ENCODE results near the gene ZNF512. TPM values are rescaled to one million over a fixed set of nuclear protein-coding genes. Genes with fewer than 3 reads are reported as not detected.
A peak's percentile ranks its signal among the peaks of the same experiment; 100 is the strongest.
"Not testable (repeated sequence)": the region's sequence is repeated elsewhere in the genome, so short reads cannot be mapped to it uniquely, and the experiment has no call there.

ZNF512 gene
- total and polyA plus RNA-seq, 4 donors = 12.1 to 41.7 (median 25.3) TPM

DNA sequence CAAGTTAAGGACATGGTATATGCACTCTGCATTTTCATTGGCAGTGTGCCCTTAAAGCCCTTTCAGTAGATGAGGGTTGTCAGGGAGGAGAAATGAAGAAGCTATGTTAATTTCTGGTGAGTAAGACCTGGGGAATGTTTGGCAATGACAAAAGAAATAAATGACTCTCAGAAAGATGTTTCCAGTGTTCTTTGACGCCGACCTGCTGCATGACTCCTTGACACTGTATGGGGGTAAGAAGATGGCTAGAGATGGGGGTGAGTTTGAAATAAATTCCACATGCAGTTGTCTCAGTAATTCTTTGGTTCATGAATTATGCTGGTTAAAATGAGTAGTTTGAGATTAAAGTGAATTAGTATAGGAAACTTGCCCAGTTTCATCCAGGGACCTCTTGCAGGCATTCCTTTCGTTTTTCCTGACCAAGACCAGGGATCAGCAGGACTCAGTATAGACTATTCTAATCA, 40.1 kb downstream of the ZNF512 start:
- 43 to 62% methylated on average over 3 of the region's 3 CpGs for WGBS, 2 donors
- no peaks in the 10 kb centered on the region for H3K9me3 ChIP-seq (ENCODE audit: control insufficient read depth, low read length)
- no peaks in the 10 kb centered on the region for H3K4me1 ChIP-seq (ENCODE audit: control insufficient read depth in 1 of 2, insufficient read depth in 2 of 2, low read length in 2 of 2)
- DNase-seq (no peak), ATAC-seq (ENCODE audit: low FRiP score) (no peak)
- peaks cover 3 to 5% of the 10 kb centered on the region in 2 donors for H3K36me3 ChIP-seq (ENCODE audit: control insufficient read depth in 1 of 2, insufficient read depth in 2 of 2, low read length in 1 of 2)
- no peaks in the 10 kb centered on the region for H3K27me3 ChIP-seq (ENCODE audit: control insufficient read depth in 1 of 2, insufficient read depth in 2 of 2, low read length in 1 of 2)
- no peak overlapping the region for H3K27ac ChIP-seq (ENCODE audit: low read depth in 1 of 2, low read length in 2 of 2)
- no peak overlapping the region for H3K4me3 ChIP-seq (ENCODE audit: low read length in 2 of 2)
- intact Hi-C loops (cut with DNase I) = loop anchor here in 1 of 2 donors (10.0 kb wide), 1 partner anchor 128 kb away; the partner anchor contains the start of genes FNDC4 and GCKR

GRCh38 chr2:27624943-27625342, 42.1 kb downstream of the ZNF512 start:
- Histone ChIP-seq H3K9me3 (ENCODE audit: control insufficient read depth, low read length) (no peaks in the 10 kb centered on the region), H3K27ac (ENCODE audit: low read depth in 1 of 2, low read length in 2 of 2) (no peak overlapping the region), H3K4me1 (ENCODE audit: control insufficient read depth in 1 of 2, insufficient read depth in 2 of 2, low read length in 2 of 2) (no peaks in the 10 kb centered on the region), H3K36me3 (ENCODE audit: control insufficient read depth in 1 of 2, insufficient read depth in 2 of 2, low read length in 1 of 2) (peaks cover 3 to 5% of the 10 kb centered on the region in 2 donors), H3K27me3 (ENCODE audit: control insufficient read depth in 1 of 2, insufficient read depth in 2 of 2, low read length in 1 of 2) (no peaks in the 10 kb centered on the region), H3K4me3 (ENCODE audit: low read length in 2 of 2) (no peak overlapping the region)
- intact Hi-C loops (cut with DNase I) = loop anchor here in 1 of 2 donors (10.0 kb wide), 1 partner anchor 130 kb away; the partner anchor contains the start of genes FNDC4 and GCKR
- DNase-seq (no peak), ATAC-seq (ENCODE audit: low FRiP score) (no peak)

DNA sequence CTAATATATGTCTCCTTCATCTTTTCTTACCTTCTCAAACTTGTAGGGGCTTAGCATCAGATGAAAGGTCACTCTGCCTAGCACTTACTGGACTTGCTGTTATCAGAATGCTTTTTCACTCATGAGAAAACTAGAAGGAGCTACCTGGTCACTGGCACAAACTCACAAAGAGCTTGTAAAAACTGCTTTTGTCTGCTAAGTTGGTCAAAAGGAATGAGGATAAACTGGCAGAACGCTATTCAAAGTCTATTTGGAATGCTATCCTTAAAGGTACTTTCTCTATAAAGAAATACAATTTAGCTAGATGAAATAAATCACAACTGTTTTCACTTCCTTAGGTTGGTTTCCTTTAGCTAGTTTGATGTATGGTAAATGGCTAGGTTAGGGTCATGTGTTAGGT, 43.5 kb downstream of the ZNF512 start:
- H3K9me3 ChIP-seq (ENCODE audit: control insufficient read depth, low read length); H3K27ac ChIP-seq (ENCODE audit: low read depth in 1 of 2, low read length in 2 of 2); H3K27me3 ChIP-seq (ENCODE audit: control insufficient read depth in 1 of 2, insufficient read depth in 2 of 2, low read length in 1 of 2); H3K4me1 ChIP-seq (ENCODE audit: control insufficient read depth in 1 of 2, insufficient read depth in 2 of 2, low read length in 2 of 2); DNase-seq; H3K36me3 ChIP-seq (ENCODE audit: control insufficient read depth in 1 of 2, insufficient read depth in 2 of 2, low read length in 1 of 2); H3K4me3 ChIP-seq (ENCODE audit: low read length in 2 of 2); ATAC-seq (ENCODE audit: low FRiP score): not testable (repeated sequence)
- WGBS, 2 donors = 86 to 97% methylated on average over 1 of the region's 1 CpG
- intact Hi-C loops (cut with DNase I) = loop anchor here in 1 of 2 donors (10.0 kb wide), 1 partner anchor 132 kb away; the partner anchor contains the start of genes FNDC4 and GCKR

- DNase-seq; ATAC-seq (ENCODE audit: low FRiP score); H3K27ac ChIP-seq (ENCODE audit: low read depth in 1 of 2, low read length in 2 of 2); H3K27me3 ChIP-seq (ENCODE audit: control insufficient read depth in 1 of 2, insufficient read depth in 2 of 2, low read length in 1 of 2); H3K9me3 ChIP-seq (ENCODE audit: control insufficient read depth, low read length); H3K4me1 ChIP-seq (ENCODE audit: control insufficient read depth in 1 of 2, insufficient read depth in 2 of 2, low read length in 2 of 2); H3K4me3 ChIP-seq (ENCODE audit: low read length in 2 of 2); H3K36me3 ChIP-seq (ENCODE audit: control insufficient read depth in 1 of 2, insufficient read depth in 2 of 2, low read length in 1 of 2): not testable (repeated sequence)
- intact Hi-C loops (cut with DNase I) = loop anchor here in 1 of 2 donors (10.0 kb wide), 1 partner anchor 132 kb away; the partner anchor contains the start of genes FNDC4 and GCKR
- 80 to 87% methylated on average over 3 of the region's 3 CpGs for WGBS, 2 donors
Observed at GRCh38 chr2:27626921-27627320, 44.1 kb downstream of the ZNF512 start.

DNA sequence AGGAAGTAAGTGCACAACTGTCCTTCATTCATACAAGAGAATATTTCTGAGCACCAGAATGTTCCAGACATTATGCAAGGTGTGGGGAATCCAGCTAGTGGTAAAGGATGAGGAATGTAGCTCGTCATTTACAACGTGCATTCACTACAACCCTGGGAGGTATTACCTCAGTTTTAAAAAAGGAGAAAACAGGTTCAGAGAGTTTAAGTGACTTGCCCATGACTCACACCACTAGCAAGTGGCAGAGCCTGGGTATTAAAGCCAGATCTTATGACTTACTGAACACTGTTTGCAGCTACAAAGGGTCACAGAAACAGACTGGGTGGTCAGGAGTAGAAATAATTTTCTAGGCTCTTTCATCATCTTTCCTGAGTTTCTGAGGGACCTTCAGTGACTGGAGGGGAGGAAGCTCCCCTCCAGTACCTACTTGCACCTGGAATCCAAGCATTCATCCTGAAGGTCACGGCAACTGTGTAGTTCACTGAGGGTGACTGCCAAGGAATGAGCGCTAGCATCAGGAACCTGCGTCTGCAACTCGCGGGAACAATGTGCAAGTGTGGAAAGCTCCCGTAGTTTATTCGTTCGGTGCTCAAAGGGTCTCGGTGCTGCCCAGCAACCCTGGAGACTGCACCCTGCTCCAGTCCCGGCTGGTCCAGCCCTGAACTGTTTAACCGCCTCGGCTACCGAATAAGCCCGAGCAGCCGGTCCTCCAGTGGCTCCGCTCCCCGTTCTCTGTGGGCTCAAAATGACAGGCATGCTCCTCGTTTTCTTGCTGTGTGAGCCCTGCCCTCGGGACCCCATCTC, 45.3 kb downstream of the ZNF512 start:
- H3K36me3 ChIP-seq (ENCODE audit: control insufficient read depth in 1 of 2, insufficient read depth in 2 of 2, low read length in 1 of 2) = peaks cover 0 to 3% of the 10 kb centered on the region in 2 donors
- intact Hi-C loops (cut with DNase I) = loop anchor here in 1 of 2 donors (10.0 kb wide), 1 partner anchor 133 kb away; the partner anchor contains the start of genes FNDC4 and GCKR
- WGBS, 2 donors = 2% methylated on average over 16 to 21 of the region's 21 CpGs
- H3K4me1 ChIP-seq (ENCODE audit: control insufficient read depth in 1 of 2, insufficient read depth in 2 of 2, low read length in 2 of 2) = no peaks in the 10 kb centered on the region
- no peak overlapping the region for H3K27ac ChIP-seq (ENCODE audit: low read depth in 1 of 2, low read length in 2 of 2)
- ATAC-seq (ENCODE audit: low FRiP score) (peak; percentile 79), DNase-seq (peak in 1 of 2 donors; percentile 57)
- H3K9me3 ChIP-seq (ENCODE audit: control insufficient read depth, low read length) = no peaks in the 10 kb centered on the region
- H3K4me3 ChIP-seq (ENCODE audit: low read length in 2 of 2) = peak overlapping the region; percentile 58 to 64
- no peaks in the 10 kb centered on the region for H3K27me3 ChIP-seq (ENCODE audit: control insufficient read depth in 1 of 2, insufficient read depth in 2 of 2, low read length in 1 of 2)

GRCh38 chr2:27628767-27629709, 46.2 kb downstream of the ZNF512 start, which contains the start of the genes CCDC121 and GPN1:
Gene CCDC121 (minus strand): TSS chr2:27629012. CDS start chr2:27627799, 1,213 bp downstream.
Gene GPN1 (plus strand): TSS chr2:27629050. CDS start chr2:27629059, 9 bp downstream.
- ATAC-seq (ENCODE audit: low FRiP score) = peak; percentile 97
- no peaks in the 10 kb centered on the region for H3K4me1 ChIP-seq (ENCODE audit: control insufficient read depth in 1 of 2, insufficient read depth in 2 of 2, low read length in 2 of 2)
- H3K36me3 ChIP-seq (ENCODE audit: control insufficient read depth in 1 of 2, insufficient read depth in 2 of 2, low read length in 1 of 2) = no peaks in the 10 kb centered on the region
- H3K27ac ChIP-seq (ENCODE audit: low read depth in 1 of 2, low read length in 2 of 2) = peak within 1 kb of the TSS in 1 of 2 donors; percentile 38
- DNase-seq = peak; percentile 96
- H3K4me3 ChIP-seq (ENCODE audit: low read length in 2 of 2) = peak within 1 kb of the TSS; percentile 58 to 64
- no peaks in the 10 kb centered on the region for H3K9me3 ChIP-seq (ENCODE audit: control insufficient read depth, low read length)
- 1% methylated on average over 42 to 44 of the region's 44 CpGs for WGBS, 2 donors
- H3K27me3 ChIP-seq (ENCODE audit: control insufficient read depth in 1 of 2, insufficient read depth in 2 of 2, low read length in 1 of 2) = no peaks in the 10 kb centered on the region
- intact Hi-C loops (cut with DNase I) = loop anchor here in 1 of 2 donors (10.0 kb wide), 1 partner anchor 134 kb away; the partner anchor contains the start of genes FNDC4 and GCKR

GRCh38 chr2:27630257-27630656, 47.4 kb downstream of the ZNF512 start:
- H3K9me3 ChIP-seq (ENCODE audit: control insufficient read depth, low read length); H3K27ac ChIP-seq (ENCODE audit: low read depth in 1 of 2, low read length in 2 of 2); intact Hi-C loops (cut with DNase I); H3K27me3 ChIP-seq (ENCODE audit: control insufficient read depth in 1 of 2, insufficient read depth in 2 of 2, low read length in 1 of 2); DNase-seq; H3K4me1 ChIP-seq (ENCODE audit: control insufficient read depth in 1 of 2, insufficient read depth in 2 of 2, low read length in 2 of 2); H3K36me3 ChIP-seq (ENCODE audit: control insufficient read depth in 1 of 2, insufficient read depth in 2 of 2, low read length in 1 of 2); H3K4me3 ChIP-seq (ENCODE audit: low read length in 2 of 2); ATAC-seq (ENCODE audit: low FRiP score): not testable (repeated sequence)
- 90 to 95% methylated on average over 2 of the region's 2 CpGs for WGBS, 2 donors

- Histone ChIP-seq H3K9me3 (ENCODE audit: control insufficient read depth, low read length) (no peaks in the 10 kb centered on the region), H3K27me3 (ENCODE audit: control insufficient read depth in 1 of 2, insufficient read depth in 2 of 2, low read length in 1 of 2) (no peaks in the 10 kb centered on the region), H3K4me1 (ENCODE audit: control insufficient read depth in 1 of 2, insufficient read depth in 2 of 2, low read length in 2 of 2) (no peaks in the 10 kb centered on the region), H3K27ac (ENCODE audit: low read depth in 1 of 2, low read length in 2 of 2) (no peak overlapping the region), H3K4me3 (ENCODE audit: low read length in 2 of 2) (no peak overlapping the region), H3K36me3 (ENCODE audit: control insufficient read depth in 1 of 2, insufficient read depth in 2 of 2, low read length in 1 of 2) (peaks cover 2 to 8% of the 10 kb centered on the region in 2 donors)
- WGBS, 2 donors = 96% methylated on average over 2 of the region's 2 CpGs
- DNase-seq = no peak
- ATAC-seq (ENCODE audit: low FRiP score) = no peak
- intact Hi-C loops (cut with DNase I) = no loop called here
Observed at GRCh38 chr2:27634291-27634690, 51.4 kb downstream of the ZNF512 start.
